ENCODE measurements around the gene CCNY. TPM values are rescaled to one million over a fixed set of nuclear protein-coding genes. Genes with fewer than 3 reads are reported as not detected.
A peak's percentile ranks its signal among the peaks of the same experiment; 100 is the strongest.

The CCNY gene
- total and polyA plus RNA-seq, 2 of the 13 experiments (the other 11 are each of a cell fraction or from before 2014, with no cell fraction given), result 48.2 to 54.7 TPM

- TF ChIP-seq, protein P1, sequence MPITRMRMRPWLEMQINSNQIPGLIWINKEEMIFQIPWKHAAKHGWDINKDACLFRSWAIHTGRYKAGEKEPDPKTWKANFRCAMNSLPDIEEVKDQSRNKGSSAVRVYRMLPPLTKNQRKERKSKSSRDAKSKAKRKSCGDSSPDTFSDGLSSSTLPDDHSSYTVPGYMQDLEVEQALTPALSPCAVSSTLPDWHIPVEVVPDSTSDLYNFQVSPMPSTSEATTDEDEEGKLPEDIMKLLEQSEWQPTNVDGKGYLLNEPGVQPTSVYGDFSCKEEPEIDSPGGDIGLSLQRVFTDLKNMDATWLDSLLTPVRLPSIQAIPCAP (CRISPR knock-in tag; IDR thresholded peaks at IDR 0.05; ENCODE audit: low read depth), result no peak
- TF ChIP-seq ZBTB43 (CRISPR knock-in tag; conservative IDR thresholded peaks at IDR 0.05), result no peak
- no peak for TF ChIP-seq CHD2 (IDR thresholded peaks at IDR 0.05; ENCODE audit: low read depth, low read length)
- TF ChIP-seq, protein P2, sequence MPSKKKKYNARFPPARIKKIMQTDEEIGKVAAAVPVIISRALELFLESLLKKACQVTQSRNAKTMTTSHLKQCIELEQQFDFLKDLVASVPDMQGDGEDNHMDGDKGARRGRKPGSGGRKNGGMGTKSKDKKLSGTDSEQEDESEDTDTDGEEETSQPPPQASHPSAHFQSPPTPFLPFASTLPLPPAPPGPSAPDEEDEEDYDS (CRISPR knock-in tag; IDR thresholded peaks at IDR 0.05), result no peak
- TF ChIP-seq ARNT (IDR thresholded peaks at IDR 0.05), result no peak
- peak; percentile 84 for TF ChIP-seq FOSL2 (CRISPR knock-in tag; IDR thresholded peaks at IDR 0.05)
- TF ChIP-seq ZNF891 (CRISPR knock-in tag; IDR thresholded peaks at IDR 0.05), result no peak
- no peak for TF ChIP-seq HCFC1 (IDR thresholded peaks at IDR 0.05; ENCODE audit: low read depth, low read length)
- peak; percentile 88 for TF ChIP-seq POGZ (CRISPR knock-in tag; IDR thresholded peaks at IDR 0.05)
- TF ChIP-seq, protein P3, sequence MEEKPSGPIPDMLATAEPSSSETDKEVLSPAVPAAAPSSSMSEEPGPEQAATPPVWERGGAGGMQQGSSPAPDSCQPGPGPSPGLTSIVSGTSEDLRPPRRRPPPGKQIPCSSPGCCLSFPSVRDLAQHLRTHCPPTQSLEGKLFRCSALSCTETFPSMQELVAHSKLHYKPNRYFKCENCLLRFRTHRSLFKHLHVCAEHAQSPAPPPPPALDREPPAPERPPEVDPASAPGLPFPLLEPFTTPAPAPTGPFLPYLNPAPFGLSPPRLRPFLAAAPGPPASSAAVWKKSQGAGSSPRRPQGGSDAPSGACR (CRISPR knock-in tag; IDR thresholded peaks at IDR 0.05), result no peak
- TF ChIP-seq HMG20A (CRISPR knock-in tag; IDR thresholded peaks at IDR 0.05; ENCODE audit: borderline replicate concordance), result no peak; the same call in 1 of the 2 replicates
- TF ChIP-seq HOMEZ (CRISPR knock-in tag; IDR thresholded peaks at IDR 0.05; ENCODE audit: low read depth), result peak; percentile 95
- TF ChIP-seq ZFX (CRISPR knock-in tag; IDR thresholded peaks at IDR 0.05; ENCODE audit: low read depth), result no peak
- TF ChIP-seq KAT7 (CRISPR knock-in tag; IDR thresholded peaks at IDR 0.05; ENCODE audit: borderline replicate concordance), result no peak
- no peak for TF ChIP-seq ZNF503 (CRISPR knock-in tag; IDR thresholded peaks at IDR 0.05)
- TF ChIP-seq DNMT1 (CRISPR knock-in tag; IDR thresholded peaks at IDR 0.05), result no peak
- no peak for TF ChIP-seq SOX6 (IDR thresholded peaks at IDR 0.05)
- 0 out of 2 replicates have a peak, but pooled peaks have one; percentile 14 for TF ChIP-seq SOX6 (CRISPR knock-in tag; IDR thresholded peaks at IDR 0.05)
- TF ChIP-seq MTA3 (CRISPR knock-in tag; IDR thresholded peaks at IDR 0.05), result no peak
- no peak for TF ChIP-seq AFF4 (CRISPR knock-in tag; IDR thresholded peaks at IDR 0.05)
Observed at GRCh38 chr10:35391153-35391953, 55.0 kb downstream of the CCNY start (continued).

All from HepG2 (cell line).